Gastroesophageal sphincter (tissue), 4 donors: ENCODE results near the gene GRID2. TPM values are rescaled to one million over a fixed set of nuclear protein-coding genes. Genes with fewer than 3 reads are reported as not detected.

Source experiments
- ATAC-seq: fragments of 150-250 bp; one replicate; pipeline ENCODE4 v1.9.1; 2016; ENCODE audit warnings: mild to moderate bottlenecking, moderate library complexity
- H3K27ac ChIP-seq, 4 donors: fragments of 200-600 bp; sonication (generic) in 3 of 4; 1 replicate in 3 of 4; 2 replicates in 1 of 4; pipeline ENCODE4 v1.5.1; 2016 to 2019
- H3K27me3 ChIP-seq: fragments of 200-600 bp; sonication (generic); one replicate; pipeline ENCODE4 v1.5.1; 2019
- H3K36me3 ChIP-seq, 2 donors: fragments of 200-600 bp; sonication (generic); one replicate each; pipeline ENCODE4 v1.5.1; 2019; ENCODE audit warnings: control low read depth in 1 of 2
- H3K4me1 ChIP-seq, 3 donors: fragments of 200-600 bp; sonication (generic); 1 replicate in 2 of 3; 2 replicates in 1 of 3; pipeline ENCODE4 v1.5.1; 2016 to 2019; ENCODE audit warnings: control low read depth in 2 of 3
- H3K4me3 ChIP-seq, 2 donors: fragments of 200-600 bp; sonication (generic); one replicate each; pipeline ENCODE4 v1.5.1; 2019; ENCODE audit warnings: mild to moderate bottlenecking in 1 of 2, moderate library complexity in 1 of 2
- H3K9me3 ChIP-seq, 3 donors: fragments of 200-600 bp; sonication (generic); one replicate each; pipeline ENCODE4 v1.5.1; 2017 to 2019; ENCODE audit warnings: control low read depth in 2 of 3
- EP300 ChIP-seq: sonication (generic); formaldehyde crosslinking; IDR thresholded peaks from one replicate; pipeline ENCODE4 v1.6.1; 2017; ENCODE audit warnings: antibody characterized with exemption, mild to moderate bottlenecking
- POLR2A ChIP-seq, 2 donors: fragments of 450-650 bp; IDR thresholded peaks; one replicate each; pipeline ENCODE4 v1.6.1; 2017; ENCODE audit warnings: antibody characterized with exemption in 2 of 2, mild to moderate bottlenecking in 2 of 2, moderate library complexity in 1 of 2
- POLR2AphosphoS5 ChIP-seq: sonication (generic); formaldehyde crosslinking; IDR thresholded peaks from one replicate; pipeline ENCODE4 v1.6.1; 2017; ENCODE audit warnings: antibody characterized with exemption
- WGBS, 2 donors: methylation state at CpG; one replicate each; pipeline ENCODE4 v1.1.5; 2018; ENCODE audit warnings: low coverage in 1 of 2; 5-methylcytosine and 5-hydroxymethylcytosine counted together
- total RNA-seq, 4 donors: library from RNA; depleted of rRNA; stranded (reverse); fragments of >200 nt; gene quantifications; one replicate each; pipeline ENCODE4 v1.1.0, GENCODE V29; 2016
- TF ChIP-seq, protein P1 (sequence below), 4 experiments: fragments of 200-600 bp in 2 of 4; fragments of 450-650 bp in 2 of 4; sonication (generic) in 1 of 4; IDR thresholded peaks; one replicate each; pipeline ENCODE4 v1.5.1; 2017 to 2019; ENCODE audit warnings: antibody characterized with exemption in 4 of 4, mild to moderate bottlenecking in 2 of 4, moderate library complexity in 2 of 4

Gene GRID2
- total RNA-seq, 4 donors from 2014 or later: 0.81 TPM; not detected in 3

DNA sequence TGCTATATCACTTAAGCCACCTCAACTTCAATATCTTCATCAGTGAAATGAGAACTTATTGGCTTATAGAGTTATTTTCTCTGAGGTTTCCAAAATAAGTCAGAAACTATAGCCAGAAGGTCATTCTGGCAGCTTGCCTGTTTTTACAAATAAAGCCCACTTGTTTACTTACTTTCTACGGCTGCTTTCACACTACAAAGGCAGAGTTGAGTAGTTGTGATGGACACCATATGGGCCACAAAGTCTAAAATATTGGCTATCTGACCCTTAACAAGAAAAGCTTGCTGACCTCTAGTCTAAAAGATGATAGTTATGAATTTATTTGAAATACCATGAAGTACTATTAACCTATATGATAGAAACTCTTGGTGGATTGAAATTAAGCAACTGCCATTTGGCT lies 1457.5 kb downstream of the GRID2 start:
- no peak for ATAC-seq
- 28 to 55% methylated on average over 1 of the region's 1 CpG for WGBS, 2 donors
- no peaks in the 10 kb centered on the region for H3K36me3 ChIP-seq

DNA sequence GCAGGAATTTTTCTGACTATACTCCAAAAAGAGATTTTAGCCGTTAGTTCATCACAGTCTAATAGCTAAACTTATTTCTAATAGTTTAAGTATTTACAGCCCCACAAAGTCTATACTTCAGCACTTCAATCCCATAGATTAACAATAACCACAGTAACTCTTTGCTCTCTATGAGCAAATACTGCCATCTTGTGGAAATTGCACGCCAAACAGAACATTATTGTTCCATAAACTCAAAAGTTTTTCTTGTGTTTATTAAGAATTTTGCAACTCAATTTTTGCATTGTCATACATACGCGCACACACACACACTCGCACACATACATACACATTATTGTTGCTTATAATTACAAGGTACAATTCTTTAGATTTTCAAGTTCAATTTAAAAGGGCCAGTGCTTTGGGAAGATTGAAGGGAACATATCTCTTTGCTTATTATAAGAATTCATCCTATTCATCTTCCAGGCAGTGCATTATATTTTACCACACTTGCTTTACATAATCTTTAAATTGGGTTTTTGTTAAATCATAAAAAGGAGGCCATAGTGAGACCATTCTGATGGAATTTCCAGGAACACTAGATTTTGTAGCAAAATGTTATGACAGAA lies 1461.0 kb downstream of the GRID2 start:
- Histone ChIP-seq H3K27me3 (peaks cover 5% of the 10 kb centered on the region), H3K4me1 (no peaks in the 10 kb centered on the region), H3K4me3 (no peak overlapping the region), H3K9me3 (no peaks in the 10 kb centered on the region), H3K36me3 (no peaks in the 10 kb centered on the region), H3K27ac (no peak overlapping the region)
- TF ChIP-seq POLR2A (IDR thresholded peaks at IDR 0.05): no peak
- TF ChIP-seq, protein P1, sequence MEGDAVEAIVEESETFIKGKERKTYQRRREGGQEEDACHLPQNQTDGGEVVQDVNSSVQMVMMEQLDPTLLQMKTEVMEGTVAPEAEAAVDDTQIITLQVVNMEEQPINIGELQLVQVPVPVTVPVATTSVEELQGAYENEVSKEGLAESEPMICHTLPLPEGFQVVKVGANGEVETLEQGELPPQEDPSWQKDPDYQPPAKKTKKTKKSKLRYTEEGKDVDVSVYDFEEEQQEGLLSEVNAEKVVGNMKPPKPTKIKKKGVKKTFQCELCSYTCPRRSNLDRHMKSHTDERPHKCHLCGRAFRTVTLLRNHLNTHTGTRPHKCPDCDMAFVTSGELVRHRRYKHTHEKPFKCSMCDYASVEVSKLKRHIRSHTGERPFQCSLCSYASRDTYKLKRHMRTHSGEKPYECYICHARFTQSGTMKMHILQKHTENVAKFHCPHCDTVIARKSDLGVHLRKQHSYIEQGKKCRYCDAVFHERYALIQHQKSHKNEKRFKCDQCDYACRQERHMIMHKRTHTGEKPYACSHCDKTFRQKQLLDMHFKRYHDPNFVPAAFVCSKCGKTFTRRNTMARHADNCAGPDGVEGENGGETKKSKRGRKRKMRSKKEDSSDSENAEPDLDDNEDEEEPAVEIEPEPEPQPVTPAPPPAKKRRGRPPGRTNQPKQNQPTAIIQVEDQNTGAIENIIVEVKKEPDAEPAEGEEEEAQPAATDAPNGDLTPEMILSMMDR (IDR thresholded peaks at IDR 0.05): peak; percentile 38 to 67 (median 46)
- 2 to 7% methylated on average over 5 of the region's 5 CpGs for WGBS, 2 donors
- no peak for ATAC-seq

More for the DNA sequence above, 1457.5 kb downstream of the GRID2 start:
- TF ChIP-seq EP300: no peak
- TF ChIP-seq POLR2A (IDR thresholded peaks at IDR 0.05): no peak
- TF ChIP-seq, protein P1 (IDR thresholded peaks at IDR 0.05): no peak
- no peak for TF ChIP-seq POLR2AphosphoS5
- no peak overlapping the region for H3K4me3 ChIP-seq
- H3K4me1 ChIP-seq: no peaks in the 10 kb centered on the region
- no peak overlapping the region for H3K27ac ChIP-seq
- H3K27me3 ChIP-seq: peaks cover 11% of the 10 kb centered on the region
- no peaks in the 10 kb centered on the region for H3K9me3 ChIP-seq

DNA sequence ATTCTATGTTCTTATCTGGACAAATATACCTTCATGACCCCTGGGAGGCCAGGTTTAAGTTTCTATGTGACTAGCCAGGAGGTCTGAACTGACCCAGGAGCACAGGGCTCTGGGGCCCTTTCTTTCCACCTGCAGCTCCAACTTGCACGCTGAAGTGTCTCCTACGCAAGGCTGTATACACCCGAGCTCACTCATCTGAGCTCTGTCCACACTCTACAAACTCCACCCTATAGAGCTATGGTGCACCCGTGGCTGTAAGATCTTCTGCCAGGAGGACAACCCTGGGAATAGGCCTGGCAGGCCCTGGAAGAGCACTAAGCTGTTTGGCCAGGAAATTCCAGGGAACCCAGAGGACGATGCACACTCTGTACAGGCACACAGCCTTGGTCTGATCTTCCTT lies 1464.2 kb downstream of the GRID2 start:
- TF ChIP-seq POLR2A (IDR thresholded peaks at IDR 0.05): no peak
- TF ChIP-seq EP300: no peak
- TF ChIP-seq, protein P1 (IDR thresholded peaks at IDR 0.05): no peak
- no peak for TF ChIP-seq POLR2AphosphoS5
- peaks cover 5% of the 10 kb centered on the region for H3K27me3 ChIP-seq
- no peak overlapping the region for H3K27ac ChIP-seq
- no peaks in the 10 kb centered on the region for H3K36me3 ChIP-seq
- H3K4me3 ChIP-seq: no peak overlapping the region
- H3K4me1 ChIP-seq: no peaks in the 10 kb centered on the region
- WGBS, 2 donors: 83 to 84% methylated on average over 1 to 5 of the region's 5 CpGs
- ATAC-seq: no peak
- H3K9me3 ChIP-seq: no peaks in the 10 kb centered on the region

DNA sequence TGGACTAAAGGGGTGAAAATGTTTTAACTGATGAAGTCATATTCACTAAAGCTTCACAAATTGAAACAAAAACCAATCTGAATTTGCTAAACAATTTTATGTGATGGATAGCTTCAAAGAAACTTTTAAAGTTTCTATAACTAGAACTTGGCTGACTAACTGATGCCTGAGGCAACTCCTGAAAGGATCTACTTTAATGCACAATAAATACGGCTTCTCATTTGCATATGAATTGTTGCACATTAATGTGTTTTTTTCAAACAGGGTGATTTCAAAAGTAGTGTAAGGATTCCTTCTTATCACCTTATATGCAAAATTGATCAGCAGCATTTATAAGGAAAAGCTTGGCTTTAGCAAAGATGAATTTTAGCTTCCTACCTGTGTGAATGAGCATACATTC lies 1466.4 kb downstream of the GRID2 start:
- Histone ChIP-seq H3K4me1 (no peaks in the 10 kb centered on the region), H3K4me3 (no peak overlapping the region), H3K27ac (no peak overlapping the region), H3K36me3 (no peaks in the 10 kb centered on the region), H3K27me3 (peaks cover 3% of the 10 kb centered on the region), H3K9me3 (no peaks in the 10 kb centered on the region)
- TF ChIP-seq EP300: no peak
- TF ChIP-seq POLR2A (IDR thresholded peaks at IDR 0.05): no peak
- TF ChIP-seq POLR2AphosphoS5: no peak
- TF ChIP-seq, protein P1 (IDR thresholded peaks at IDR 0.05): no peak
- WGBS, 2 donors: 87 to 91% methylated on average over 1 of the region's 1 CpG
- no peak for ATAC-seq

DNA sequence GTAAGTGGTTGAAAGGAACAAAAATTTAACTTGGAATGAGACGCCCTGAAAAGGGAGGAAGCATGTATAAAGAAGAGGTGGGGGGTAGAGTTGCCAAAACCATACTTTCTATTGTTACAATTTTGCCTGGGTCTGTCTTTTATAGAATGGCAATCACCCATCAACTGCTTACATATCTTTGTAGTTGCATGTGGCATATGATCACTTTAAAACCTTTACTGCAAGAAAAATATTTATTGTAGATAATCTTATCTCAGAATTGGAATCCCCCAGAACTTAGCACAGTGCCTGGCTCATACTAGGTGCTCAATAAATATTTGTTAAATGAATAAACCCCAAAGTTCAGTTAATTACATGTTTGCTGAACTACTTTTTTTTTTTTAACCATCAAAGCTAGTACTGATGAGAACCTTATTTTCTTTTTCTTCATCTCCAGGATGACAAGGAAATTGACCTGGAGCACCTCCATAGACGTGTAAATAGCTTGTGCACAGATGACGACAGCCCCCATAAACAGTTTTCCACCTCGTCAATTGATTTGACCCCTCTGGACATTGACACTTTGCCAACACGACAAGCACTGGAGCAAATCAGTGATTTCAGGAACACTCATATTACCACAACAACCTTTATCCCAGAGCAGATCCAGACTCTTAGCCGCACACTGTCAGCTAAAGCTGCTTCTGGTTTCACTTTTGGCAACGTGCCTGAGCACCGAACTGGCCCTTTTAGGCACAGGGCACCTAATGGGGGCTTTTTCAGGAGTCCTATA lies 1468.1 kb downstream of the GRID2 start:
- H3K4me1 ChIP-seq: no peaks in the 10 kb centered on the region
- TF ChIP-seq EP300 (no peak), POLR2A (IDR thresholded peaks at IDR 0.05) (no peak), POLR2AphosphoS5 (no peak)
- TF ChIP-seq, protein P1 (IDR thresholded peaks at IDR 0.05): no peak
- no peaks in the 10 kb centered on the region for H3K27me3 ChIP-seq
- ATAC-seq: no peak
- 68 to 71% methylated on average over 7 to 8 of the region's 8 CpGs for WGBS, 2 donors
- no peaks in the 10 kb centered on the region for H3K9me3 ChIP-seq
- no peaks in the 10 kb centered on the region for H3K36me3 ChIP-seq
- no peak overlapping the region for H3K27ac ChIP-seq
- H3K4me3 ChIP-seq: no peak overlapping the region
